Measurements from ENCODE around the gene SIRT7.
A peak's percentile ranks its signal among the peaks of the same experiment; 100 is the strongest.
"Not testable (repeated sequence)": the region's sequence is repeated elsewhere in the genome, so short reads cannot be mapped to it uniquely, and the experiment has no call there.

Gene SIRT7

DNA sequence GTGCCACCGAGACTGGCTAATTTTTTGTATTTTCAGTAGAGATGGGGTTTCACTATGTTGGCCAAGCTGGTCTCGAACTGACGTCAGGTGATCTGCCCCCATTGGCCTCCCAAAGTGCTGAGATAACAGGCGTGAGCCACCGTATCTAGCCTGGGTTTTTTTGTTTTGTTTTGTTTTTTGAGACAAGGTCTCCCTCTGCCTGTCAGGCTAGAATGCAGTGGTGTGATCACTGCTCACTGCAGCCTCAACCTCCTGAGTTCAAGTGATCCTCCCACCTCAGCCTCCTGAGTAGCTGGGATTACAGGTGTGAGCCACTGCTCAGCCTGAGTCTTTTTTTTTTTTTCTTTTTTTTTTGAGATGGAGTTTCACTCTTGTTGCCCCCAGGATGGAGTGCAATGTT lies 35.5 kb upstream of the SIRT7 start:
- TF ChIP-seq, protein P1, sequence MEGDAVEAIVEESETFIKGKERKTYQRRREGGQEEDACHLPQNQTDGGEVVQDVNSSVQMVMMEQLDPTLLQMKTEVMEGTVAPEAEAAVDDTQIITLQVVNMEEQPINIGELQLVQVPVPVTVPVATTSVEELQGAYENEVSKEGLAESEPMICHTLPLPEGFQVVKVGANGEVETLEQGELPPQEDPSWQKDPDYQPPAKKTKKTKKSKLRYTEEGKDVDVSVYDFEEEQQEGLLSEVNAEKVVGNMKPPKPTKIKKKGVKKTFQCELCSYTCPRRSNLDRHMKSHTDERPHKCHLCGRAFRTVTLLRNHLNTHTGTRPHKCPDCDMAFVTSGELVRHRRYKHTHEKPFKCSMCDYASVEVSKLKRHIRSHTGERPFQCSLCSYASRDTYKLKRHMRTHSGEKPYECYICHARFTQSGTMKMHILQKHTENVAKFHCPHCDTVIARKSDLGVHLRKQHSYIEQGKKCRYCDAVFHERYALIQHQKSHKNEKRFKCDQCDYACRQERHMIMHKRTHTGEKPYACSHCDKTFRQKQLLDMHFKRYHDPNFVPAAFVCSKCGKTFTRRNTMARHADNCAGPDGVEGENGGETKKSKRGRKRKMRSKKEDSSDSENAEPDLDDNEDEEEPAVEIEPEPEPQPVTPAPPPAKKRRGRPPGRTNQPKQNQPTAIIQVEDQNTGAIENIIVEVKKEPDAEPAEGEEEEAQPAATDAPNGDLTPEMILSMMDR (IDR thresholded peaks at IDR 0.05; ENCODE audit: low read depth, low read length, missing control alignments), result peak; percentile 9
- H3K4me3 ChIP-seq (ENCODE audit: low read depth, low read length); DNase-seq (ENCODE audit: low read depth): not testable (repeated sequence)

DNA sequence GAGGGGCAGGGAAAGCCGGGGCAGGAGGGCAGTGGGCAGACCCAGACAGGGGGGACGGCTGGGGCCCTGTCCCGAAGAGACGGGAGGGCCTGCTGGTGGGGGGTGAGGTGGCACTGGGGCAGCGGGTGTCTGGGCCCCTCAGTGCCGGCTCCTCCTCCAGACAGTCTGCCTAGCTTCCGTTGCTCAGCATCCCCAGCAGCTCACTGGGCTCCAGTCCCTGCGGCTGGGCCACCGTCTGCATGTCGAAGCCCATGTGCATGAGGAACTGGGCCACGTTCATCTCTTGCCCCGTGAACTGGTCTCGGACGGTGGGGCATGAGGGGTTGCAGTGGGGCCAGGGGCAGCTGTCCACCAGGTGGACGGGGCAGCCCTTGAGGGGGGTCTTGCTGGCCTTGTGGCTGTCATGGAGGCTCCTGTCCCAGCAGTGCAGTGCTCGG lies 34.8 kb upstream of the SIRT7 start:
- no peak overlapping the region for H3K4me3 ChIP-seq (ENCODE audit: low read depth, low read length)
- DNase-seq (ENCODE audit: low read depth), result no peak
- TF ChIP-seq, protein P1 (IDR thresholded peaks at IDR 0.05; ENCODE audit: low read depth, low read length, missing control alignments), result no peak

DNA sequence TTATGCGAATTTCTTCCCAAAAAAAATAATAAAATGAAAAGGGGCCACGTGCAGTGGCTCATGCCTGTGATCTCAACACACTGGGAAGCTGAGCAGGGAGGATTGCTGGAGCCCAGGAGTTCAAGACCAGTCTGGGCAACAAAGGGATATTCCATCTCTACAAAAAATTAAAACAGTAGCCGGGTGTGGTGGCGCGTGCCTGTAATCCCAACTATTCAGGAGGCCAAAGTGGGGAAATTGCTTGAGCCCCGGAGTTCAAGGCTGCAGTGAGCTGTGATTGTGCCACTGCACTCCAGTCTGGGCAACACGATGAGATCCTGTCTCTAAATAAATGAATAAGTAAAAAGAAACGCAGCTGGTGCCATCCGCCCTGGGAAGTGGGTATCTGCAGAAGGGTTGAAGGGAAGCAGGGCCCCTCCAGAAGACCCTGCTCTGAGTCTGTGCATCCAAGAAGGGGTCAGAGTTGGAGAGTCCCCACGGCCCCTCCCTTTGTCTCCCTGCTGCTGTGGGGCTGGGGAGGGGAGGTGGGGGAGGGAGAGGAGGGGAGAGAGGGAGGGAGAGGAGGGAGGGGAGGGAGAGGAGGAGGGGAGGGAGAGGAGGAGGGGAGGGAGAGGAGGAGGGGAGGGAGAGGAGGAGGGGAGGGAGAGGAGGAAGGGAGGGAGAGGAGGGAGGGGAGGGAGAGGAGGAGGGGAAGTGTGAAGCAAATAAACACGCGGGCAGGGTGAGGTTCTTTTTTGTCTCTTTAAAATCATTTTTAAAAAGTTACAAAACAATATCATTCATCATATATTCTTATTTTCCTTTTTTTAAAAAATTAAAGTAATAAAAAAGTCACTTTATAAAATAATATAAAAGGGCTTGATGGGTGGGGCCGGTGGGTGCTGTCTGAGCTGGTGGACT lies 34.1 kb upstream of the SIRT7 start:
- DNase-seq (ENCODE audit: low read depth), result no peak
- H3K4me3 ChIP-seq (ENCODE audit: low read depth, low read length), result no peak overlapping the region
- TF ChIP-seq, protein P1 (IDR thresholded peaks at IDR 0.05; ENCODE audit: low read depth, low read length, missing control alignments), result no peak

DNA sequence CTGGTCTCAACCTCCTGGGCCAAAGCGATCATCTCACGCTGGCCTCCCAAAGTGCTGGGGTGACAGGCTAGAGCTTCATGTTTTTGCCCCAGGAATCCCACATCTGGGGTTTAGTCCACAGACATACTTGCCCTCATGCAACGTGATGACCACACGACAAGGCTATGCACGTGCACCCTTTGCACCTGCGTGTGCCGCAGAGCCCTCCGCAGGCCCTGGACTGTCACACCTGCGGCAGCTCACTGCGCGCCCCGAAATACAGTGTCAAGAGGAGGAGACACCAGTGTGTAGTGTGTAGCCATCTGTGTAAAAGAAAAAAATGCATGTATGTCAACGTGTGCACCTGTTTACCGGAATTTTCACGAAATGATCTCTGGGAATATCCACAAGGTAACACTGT lies 32.5 kb upstream of the SIRT7 start:
- TF ChIP-seq, protein P1 (IDR thresholded peaks at IDR 0.05; ENCODE audit: low read depth, low read length, missing control alignments), result no peak
- H3K4me3 ChIP-seq (ENCODE audit: low read depth, low read length), result no peak overlapping the region
- no peak for DNase-seq (ENCODE audit: low read depth)

DNA sequence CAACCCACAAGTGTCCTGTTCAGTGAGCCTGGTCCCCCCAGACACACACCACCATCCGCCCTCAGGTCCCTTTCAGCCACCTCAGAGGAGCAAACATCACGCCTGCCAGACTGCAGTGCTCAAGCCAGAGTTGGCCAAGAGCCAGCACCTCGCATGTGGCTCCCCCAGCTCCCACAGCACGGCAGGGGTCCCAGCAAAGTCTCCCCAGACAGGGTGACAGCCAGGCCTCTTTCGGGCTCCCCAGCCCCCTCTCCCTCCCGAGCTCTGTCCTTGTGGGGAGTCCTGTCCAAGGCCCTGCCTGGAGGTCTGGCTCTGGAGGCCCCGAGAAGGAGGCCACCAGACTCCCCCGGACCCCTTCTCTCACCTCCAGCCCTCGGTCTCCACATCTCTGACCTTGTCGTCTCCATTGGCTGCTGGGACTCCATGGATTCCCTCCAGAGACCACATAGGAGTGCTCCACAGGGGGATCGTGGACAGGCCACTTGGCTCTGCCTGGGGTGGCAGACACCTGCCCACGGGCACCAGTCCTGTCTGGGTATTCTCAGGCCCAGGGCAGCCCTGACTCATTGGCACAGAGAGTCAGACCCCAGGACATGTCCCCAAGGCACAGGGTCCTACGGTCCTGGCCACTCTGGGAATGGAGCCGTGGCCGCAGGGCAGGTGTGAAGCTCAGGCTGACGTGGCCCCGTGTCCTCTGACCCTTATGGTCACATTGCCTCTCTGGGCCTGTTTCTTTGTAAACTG lies 30.8 kb upstream of the SIRT7 start:
- no peak overlapping the region for H3K4me3 ChIP-seq (ENCODE audit: low read depth, low read length)
- no peak for DNase-seq (ENCODE audit: low read depth)
- TF ChIP-seq, protein P1 (IDR thresholded peaks at IDR 0.05; ENCODE audit: low read depth, low read length, missing control alignments), result no peak

DNA sequence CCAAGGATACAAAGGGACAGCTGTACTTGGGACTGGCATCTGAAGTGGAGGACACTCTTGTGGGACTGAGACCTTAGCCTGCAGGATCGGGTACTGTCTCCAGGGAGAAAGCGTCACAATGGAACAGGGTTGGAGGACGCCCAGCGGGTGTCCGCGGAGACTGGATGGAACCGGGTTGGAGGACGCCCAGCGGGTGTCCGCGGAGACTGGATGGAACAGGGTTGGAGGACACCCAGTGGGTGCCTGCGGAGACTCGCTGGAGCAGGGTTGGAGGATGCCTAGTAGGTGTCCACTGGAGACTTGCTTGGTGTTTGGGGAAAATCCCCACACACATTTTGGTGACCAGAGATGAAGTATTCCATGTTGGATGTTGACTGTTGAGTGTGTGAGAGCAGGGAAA lies 29.2 kb upstream of the SIRT7 start, which contains the start of gene MYADML2:
Gene MYADML2 (minus strand): TSS at position 45 of the 400 bp plus-strand sequence. CDS start 5,492 bp downstream, outside the sequence.
- no peak for DNase-seq (ENCODE audit: low read depth)
- H3K4me3 ChIP-seq (ENCODE audit: low read depth, low read length), result no peak within 1 kb of the TSS
- TF ChIP-seq, protein P1 (IDR thresholded peaks at IDR 0.05; ENCODE audit: low read depth, low read length, missing control alignments), result no peak

All from GM12864 (cell line).